ENCODE results near the gene FAM149A.

FAM149A gene

GRCh38 chr4:186159613-186160012 is 55.1 kb downstream of the FAM149A start:
- Histone ChIP-seq H3K27ac (ENCODE audit: extremely low read depth, low read depth, low read length) (no peak overlapping the region), H3K4me3 (ENCODE audit: low read depth, low read length) (no peak overlapping the region), H3K4me1 (ENCODE audit: control insufficient read depth, insufficient read depth, low read length) (no peaks in the 10 kb centered on the region), H3K36me3 (ENCODE audit: control insufficient read depth in 2 of 2, insufficient read depth in 1 of 2, low read length in 2 of 2) (peaks cover 6 to 8% of the 10 kb centered on the region in 2 experiments; a peak in 2 of 3 replicates), H3K9me3 (ENCODE audit: control insufficient read depth, insufficient read depth, low read depth, low read length) (no peaks in the 10 kb centered on the region)
- ChIA-PET CTCF (interaction anchor here (0.9 kb wide), 1 partner anchor 536 kb away, joined by 4 read pairs; no protein-coding TSS in a partner anchor), POLR2A (no interaction called here)
- no peak for TF ChIP-seq ZSCAN16 (tag by site-specific recombination; IDR thresholded peaks at IDR 0.05)
- TF ChIP-seq, protein P1, sequence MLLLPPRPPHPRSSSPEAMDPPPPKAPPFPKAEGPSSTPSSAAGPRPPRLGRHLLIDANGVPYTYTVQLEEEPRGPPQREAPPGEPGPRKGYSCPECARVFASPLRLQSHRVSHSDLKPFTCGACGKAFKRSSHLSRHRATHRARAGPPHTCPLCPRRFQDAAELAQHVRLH (tag by site-specific recombination; IDR thresholded peaks at IDR 0.05), result no peak
- TF ChIP-seq ZNF701 (tag by site-specific recombination; IDR thresholded peaks at IDR 0.05), result no peak
- no peak for TF ChIP-seq ZBTB1 (tag by site-specific recombination; IDR thresholded peaks at IDR 0.05)
- no peak for TF ChIP-seq ZNF391 (tag by site-specific recombination; IDR thresholded peaks at IDR 0.05; ENCODE audit: borderline replicate concordance, low read depth)
- TF ChIP-seq ZNF529 (tag by site-specific recombination; IDR thresholded peaks at IDR 0.05; ENCODE audit: insufficient replicate concordance), result no peak
- 0 out of 2 replicates have a peak, but pooled peaks have one; percentile 7 for TF ChIP-seq EGR2 (tag by site-specific recombination; IDR thresholded peaks at IDR 0.05; ENCODE audit: low read depth)

GRCh38 chr4:186161138-186161537 is 56.6 kb downstream of the FAM149A start:
- ChIA-PET CTCF (no interaction called here), POLR2A (no interaction called here)
- H3K27ac ChIP-seq (ENCODE audit: extremely low read depth, low read depth, low read length), result no peak overlapping the region
- peaks cover 6 to 8% of the 10 kb centered on the region in 2 experiments; a peak in 2 of 3 replicates for H3K36me3 ChIP-seq (ENCODE audit: control insufficient read depth in 2 of 2, insufficient read depth in 1 of 2, low read length in 2 of 2)
- H3K4me1 ChIP-seq (ENCODE audit: control insufficient read depth, insufficient read depth, low read length), result no peaks in the 10 kb centered on the region
- no peak overlapping the region for H3K4me3 ChIP-seq (ENCODE audit: low read depth, low read length)
- no peak for TF ChIP-seq KLF16 (tag by site-specific recombination; IDR thresholded peaks at IDR 0.05)
- TF ChIP-seq ELK4 (IDR thresholded peaks at IDR 0.05; ENCODE audit: borderline replicate concordance, low read depth, low read length), result no peak
- no peak for TF ChIP-seq ZBTB21 (tag by site-specific recombination; IDR thresholded peaks at IDR 0.05)
- TF ChIP-seq, protein P2, sequence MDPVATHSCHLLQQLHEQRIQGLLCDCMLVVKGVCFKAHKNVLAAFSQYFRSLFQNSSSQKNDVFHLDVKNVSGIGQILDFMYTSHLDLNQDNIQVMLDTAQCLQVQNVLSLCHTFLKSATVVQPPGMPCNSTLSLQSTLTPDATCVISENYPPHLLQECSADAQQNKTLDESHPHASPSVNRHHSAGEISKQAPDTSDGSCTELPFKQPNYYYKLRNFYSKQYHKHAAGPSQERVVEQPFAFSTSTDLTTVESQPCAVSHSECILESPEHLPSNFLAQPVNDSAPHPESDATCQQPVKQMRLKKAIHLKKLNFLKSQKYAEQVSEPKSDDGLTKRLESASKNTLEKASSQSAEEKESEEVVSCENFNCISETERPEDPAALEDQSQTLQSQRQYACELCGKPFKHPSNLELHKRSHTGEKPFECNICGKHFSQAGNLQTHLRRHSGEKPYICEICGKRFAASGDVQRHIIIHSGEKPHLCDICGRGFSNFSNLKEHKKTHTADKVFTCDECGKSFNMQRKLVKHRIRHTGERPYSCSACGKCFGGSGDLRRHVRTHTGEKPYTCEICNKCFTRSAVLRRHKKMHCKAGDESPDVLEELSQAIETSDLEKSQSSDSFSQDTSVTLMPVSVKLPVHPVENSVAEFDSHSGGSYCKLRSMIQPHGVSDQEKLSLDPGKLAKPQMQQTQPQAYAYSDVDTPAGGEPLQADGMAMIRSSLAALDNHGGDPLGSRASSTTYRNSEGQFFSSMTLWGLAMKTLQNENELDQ (tag by site-specific recombination; IDR thresholded peaks at IDR 0.05; ENCODE audit: low read depth), result no peak
- no peak for TF ChIP-seq ZNF704 (tag by site-specific recombination; IDR thresholded peaks at IDR 0.05)
- no peak for TF ChIP-seq ZBTB11 (tag by site-specific recombination; conservative IDR thresholded peaks at IDR 0.05; ENCODE audit: low read depth)
- TF ChIP-seq ZNF354C (tag by site-specific recombination; IDR thresholded peaks at IDR 0.05; ENCODE audit: borderline replicate concordance, low read depth), result no peak
- TF ChIP-seq ZBTB7A (tag by site-specific recombination; IDR thresholded peaks at IDR 0.05; ENCODE audit: low read depth), result no peak
- no peaks in the 10 kb centered on the region for H3K9me3 ChIP-seq (ENCODE audit: control insufficient read depth, insufficient read depth, low read depth, low read length)

All from HEK293 (cell line).